HG03103 (cell line): ENCODE results near the gene KLB.
A peak's percentile ranks its signal among the peaks of the same experiment; 100 is the strongest.
"Not testable (repeated sequence)": the region's sequence is repeated elsewhere in the genome, so short reads cannot be mapped to it uniquely, and the experiment has no call there.

Experiments used
- ATAC-seq: cut with Tn5 transposase; IDR thresholded peaks from one replicate; pipeline ENCODE4 v1.9.1; 2021; ENCODE audit warnings: low read depth; ENCODE audit not compliant: unreplicated experiment

Gene KLB

GRCh38 chr4:39406763-39407583 is at the start of gene KLB:
Gene KLB, plus strand, starts transcription at chr4:39406930. Its CDS starts 20 bp downstream, at chr4:39406950.
- ATAC-seq = no peak

- ATAC-seq = no peak
Observed at GRCh38 chr4:39357002-39357401, 49.7 kb upstream of the KLB start.

- ATAC-seq = not testable (repeated sequence)
Observed at GRCh38 chr4:39360611-39361010, 46.1 kb upstream of the KLB start.

- no peak for ATAC-seq
Observed at GRCh38 chr4:39362827-39363226, 43.9 kb upstream of the KLB start.

GRCh38 chr4:39363773-39364393 is 42.8 kb upstream of the KLB start:
- ATAC-seq = no peak

- ATAC-seq = no peak
Observed at GRCh38 chr4:39365360-39365759, 41.4 kb upstream of the KLB start.

- peak; percentile 68 for ATAC-seq
Observed at GRCh38 chr4:39365830-39366771, 40.6 kb upstream of the KLB start, which contains the start of gene RFC1. Gene RFC1, minus strand, starts transcription at chr4:39366362. Its CDS starts 121 bp downstream, at chr4:39366241.

GRCh38 chr4:39367166-39367565 is 39.6 kb upstream of the KLB start:
- no peak for ATAC-seq

GRCh38 chr4:39369301-39369700 is 37.4 kb upstream of the KLB start:
- ATAC-seq = no peak

- ATAC-seq = not testable (repeated sequence)
Observed at GRCh38 chr4:39371209-39371608, 35.5 kb upstream of the KLB start.

- ATAC-seq = no peak
Observed at GRCh38 chr4:39375478-39375877, 31.3 kb upstream of the KLB start.

- no peak for ATAC-seq
Observed at GRCh38 chr4:39383690-39384089, 23.0 kb upstream of the KLB start.

- ATAC-seq = no peak
Observed at GRCh38 chr4:39384563-39384962, 22.2 kb upstream of the KLB start.

- ATAC-seq = no peak
Observed at GRCh38 chr4:39390603-39391002, 16.1 kb upstream of the KLB start.

GRCh38 chr4:39394706-39395105 is 12.0 kb upstream of the KLB start:
- ATAC-seq = no peak

GRCh38 chr4:39401640-39402039 is 5.1 kb upstream of the KLB start:
- ATAC-seq = not testable (repeated sequence)

GRCh38 chr4:39407584-39407885 is 805 bp downstream of the KLB start:
- ATAC-seq = no peak

GRCh38 chr4:39410415-39410814 is 3.7 kb downstream of the KLB start:
- no peak for ATAC-seq

GRCh38 chr4:39411561-39411960 is 4.8 kb downstream of the KLB start:
- ATAC-seq = not testable (repeated sequence)

GRCh38 chr4:39415678-39416283 is 9.1 kb downstream of the KLB start:
- no peak for ATAC-seq

- ATAC-seq = no peak
Observed at GRCh38 chr4:39422247-39422646, 15.5 kb downstream of the KLB start.
